GM10248 (cell line): ENCODE measurements around the gene NR2C2AP.
"Not testable (repeated sequence)": the region's sequence is repeated elsewhere in the genome, so short reads cannot be mapped to it uniquely, and the experiment has no call there.

ENCODE experiments used
- CTCF ChIA-PET: fragments of 300-600 bp; sonication (Branson Sonifier 250); formaldehyde crosslinking; extraction: SDS; loops from one replicate; lab custom pipeline; 2021; ENCODE audit warnings: antibody characterized with exemption; lab: Yijun Ruan, JAX
- POLR2A ChIA-PET: fragments of 350-650 bp; sonication (Branson Sonifier 250); formaldehyde crosslinking; extraction: SDS; loops from one replicate; lab custom pipeline; 2020; ENCODE audit warnings: antibody characterized with exemption; lab: Yijun Ruan, JAX
- DNase-seq: peaks from one replicate; pipeline ENCODE4 v3.0.0; 2012; ENCODE audit errors: extremely low spot score
- TF ChIP-seq, protein P1 (sequence below): IDR thresholded peaks from 2 replicates; pipeline ENCODE4 v1.5.1; 2012; ENCODE audit warnings: mild to moderate bottlenecking, low read depth; ENCODE audit errors: extremely low read depth, missing control alignments, control extremely low read depth

Gene NR2C2AP

DNA sequence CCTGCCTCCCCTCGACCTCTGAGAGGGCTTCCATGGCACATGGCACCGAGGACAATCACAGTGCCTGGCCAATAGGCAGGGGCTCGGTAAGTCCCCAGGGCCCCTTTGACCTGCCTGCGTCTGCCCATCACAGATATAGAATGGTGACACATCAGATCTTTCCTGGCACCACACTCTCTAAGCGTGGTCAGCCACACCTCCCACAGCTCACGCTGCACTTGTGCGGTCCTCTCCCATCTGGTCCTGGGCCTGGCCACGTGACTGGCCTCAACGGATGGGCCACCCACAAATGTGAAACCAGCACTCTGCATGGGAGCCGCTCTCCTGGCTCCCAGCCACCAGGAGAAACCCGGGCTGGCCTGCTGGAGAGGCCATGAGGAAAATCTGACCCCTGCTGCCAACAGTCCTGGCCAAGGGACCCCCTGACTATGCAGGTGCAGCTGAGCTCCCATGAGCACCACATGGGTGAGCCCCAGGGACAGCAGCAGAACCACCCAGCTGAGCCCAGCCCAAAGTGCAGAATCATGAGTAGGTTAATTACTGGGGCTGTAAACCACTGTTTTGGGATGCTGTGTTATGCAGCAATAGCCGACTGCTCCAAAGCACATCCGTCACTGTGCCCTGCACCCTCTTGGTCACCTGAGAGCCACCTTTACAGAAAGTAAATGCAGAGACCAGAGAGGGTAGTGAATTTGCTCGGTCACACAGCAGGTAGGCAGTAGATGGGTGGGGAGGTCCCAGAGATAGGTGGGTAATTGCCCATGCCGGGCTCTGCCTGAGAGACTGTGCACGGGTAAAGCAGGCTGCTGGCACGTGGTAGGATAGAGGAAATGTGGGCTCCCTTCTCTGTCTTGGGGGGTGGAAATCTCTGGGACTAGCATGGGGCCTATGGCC is 23.4 kb downstream of the NR2C2AP start:
- POLR2A ChIA-PET, result no interaction called here
- DNase-seq, result no peak
- CTCF ChIA-PET, result interaction anchor here (14.0 kb wide), 1 partner anchor 34 kb away, joined by 302 read pairs; no protein-coding TSS in a partner anchor
- TF ChIP-seq, protein P1, sequence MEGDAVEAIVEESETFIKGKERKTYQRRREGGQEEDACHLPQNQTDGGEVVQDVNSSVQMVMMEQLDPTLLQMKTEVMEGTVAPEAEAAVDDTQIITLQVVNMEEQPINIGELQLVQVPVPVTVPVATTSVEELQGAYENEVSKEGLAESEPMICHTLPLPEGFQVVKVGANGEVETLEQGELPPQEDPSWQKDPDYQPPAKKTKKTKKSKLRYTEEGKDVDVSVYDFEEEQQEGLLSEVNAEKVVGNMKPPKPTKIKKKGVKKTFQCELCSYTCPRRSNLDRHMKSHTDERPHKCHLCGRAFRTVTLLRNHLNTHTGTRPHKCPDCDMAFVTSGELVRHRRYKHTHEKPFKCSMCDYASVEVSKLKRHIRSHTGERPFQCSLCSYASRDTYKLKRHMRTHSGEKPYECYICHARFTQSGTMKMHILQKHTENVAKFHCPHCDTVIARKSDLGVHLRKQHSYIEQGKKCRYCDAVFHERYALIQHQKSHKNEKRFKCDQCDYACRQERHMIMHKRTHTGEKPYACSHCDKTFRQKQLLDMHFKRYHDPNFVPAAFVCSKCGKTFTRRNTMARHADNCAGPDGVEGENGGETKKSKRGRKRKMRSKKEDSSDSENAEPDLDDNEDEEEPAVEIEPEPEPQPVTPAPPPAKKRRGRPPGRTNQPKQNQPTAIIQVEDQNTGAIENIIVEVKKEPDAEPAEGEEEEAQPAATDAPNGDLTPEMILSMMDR, result no peak

DNA sequence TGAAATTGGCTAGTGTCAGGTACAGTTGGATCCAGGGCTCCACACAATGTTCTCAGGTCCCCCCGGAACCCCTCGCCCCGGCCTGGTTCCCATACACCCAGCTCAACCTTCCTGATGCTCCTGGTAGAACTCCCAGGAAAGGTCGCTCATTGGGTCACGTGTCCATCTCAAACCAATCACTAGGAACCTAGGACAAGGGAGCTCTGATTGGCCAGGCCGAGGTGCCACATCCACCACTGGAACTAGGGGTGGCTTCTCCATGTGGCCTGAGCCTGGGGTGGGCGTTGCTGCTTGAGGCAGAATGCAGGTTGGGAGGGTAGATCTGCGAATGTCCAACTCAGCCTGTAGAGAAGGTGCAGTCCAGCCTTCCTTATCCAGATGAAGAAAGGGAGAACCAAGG is 26.3 kb downstream of the NR2C2AP start:
- TF ChIP-seq, protein P1, result no peak
- ChIA-PET POLR2A (interaction anchor here (0.6 kb wide), 1 partner anchor 162 kb away, joined by 3 read pairs; no protein-coding TSS in a partner anchor), CTCF (interaction anchor here (1.3 to 14.0 kb wide), 7 partner anchors 10 to 123 kb away, joined by 3 to 302 read pairs (median 20); no protein-coding TSS in a partner anchor)
- no peak for DNase-seq

DNA sequence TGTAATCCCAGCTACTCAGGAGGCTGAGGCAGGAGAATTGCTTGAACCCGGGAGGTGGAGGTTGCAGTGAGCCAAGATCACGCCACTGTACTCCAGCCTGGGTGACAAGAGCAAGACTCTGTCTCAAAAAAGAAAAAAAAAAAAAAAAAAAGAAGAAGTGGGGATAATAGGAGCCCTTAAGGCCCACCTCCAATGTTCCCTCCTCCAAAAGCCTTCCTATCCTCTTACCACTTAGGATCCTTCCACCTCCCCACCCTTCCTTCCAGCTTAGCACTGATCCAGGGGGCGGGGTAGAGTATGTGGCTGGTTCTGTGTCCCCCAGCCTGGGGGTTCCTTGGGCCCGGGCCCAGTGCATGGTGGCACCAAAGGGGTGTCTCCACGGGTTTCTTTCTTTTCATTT is 30.0 kb downstream of the NR2C2AP start:
- not testable (repeated sequence) for DNase-seq
- POLR2A ChIA-PET, result interaction anchor here (0.7 kb wide), 1 partner anchor 12 kb away, joined by 4 read pairs; no protein-coding TSS in a partner anchor
- CTCF ChIA-PET, result interaction anchor here (1.4 to 14.0 kb wide), 4 partner anchors 10 to 28 kb away, joined by 4 to 302 read pairs (median 7); no protein-coding TSS in a partner anchor

DNA sequence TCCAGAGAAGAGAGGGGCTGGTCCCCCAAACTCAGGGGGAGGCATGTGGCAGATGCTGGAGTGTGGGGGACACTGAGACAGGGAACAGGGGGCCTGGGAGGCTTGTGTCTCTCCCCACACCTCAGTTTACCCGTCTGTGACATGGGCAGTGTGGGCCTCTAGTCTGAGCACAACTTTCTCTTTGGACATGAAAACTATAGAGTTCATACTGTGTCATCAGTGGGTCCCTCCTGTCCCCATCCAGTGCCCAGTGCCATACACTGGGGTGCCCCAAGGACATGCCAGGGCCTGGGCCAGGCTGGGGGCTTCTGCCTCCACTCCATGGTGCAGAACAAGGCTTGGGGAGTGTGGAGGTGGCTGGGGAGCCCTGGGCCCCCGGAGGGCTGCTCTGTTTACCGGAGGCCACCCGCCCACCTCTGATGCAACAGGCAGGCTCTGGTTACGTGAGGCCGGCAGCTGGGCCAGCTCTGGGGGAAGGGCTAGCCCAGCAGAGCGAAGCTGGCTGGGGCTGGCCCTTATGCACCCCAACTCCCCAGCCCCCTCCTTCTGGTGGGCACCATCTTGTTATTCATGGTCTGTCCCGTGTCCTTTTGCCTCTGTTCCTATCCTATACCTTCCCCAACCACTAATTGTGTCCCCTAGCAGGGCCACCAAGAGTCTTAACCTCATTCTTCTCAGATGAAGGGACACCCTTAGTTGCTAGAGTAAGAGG is 31.2 kb downstream of the NR2C2AP start:
- POLR2A ChIA-PET, result no interaction called here
- TF ChIP-seq, protein P1, result no peak
- peak; percentile 81 for DNase-seq
- CTCF ChIA-PET, result interaction anchor here (1.4 to 14.0 kb wide), 3 partner anchors 15 to 26 kb away, joined by 4 to 302 read pairs (median 6); no protein-coding TSS in a partner anchor

DNA sequence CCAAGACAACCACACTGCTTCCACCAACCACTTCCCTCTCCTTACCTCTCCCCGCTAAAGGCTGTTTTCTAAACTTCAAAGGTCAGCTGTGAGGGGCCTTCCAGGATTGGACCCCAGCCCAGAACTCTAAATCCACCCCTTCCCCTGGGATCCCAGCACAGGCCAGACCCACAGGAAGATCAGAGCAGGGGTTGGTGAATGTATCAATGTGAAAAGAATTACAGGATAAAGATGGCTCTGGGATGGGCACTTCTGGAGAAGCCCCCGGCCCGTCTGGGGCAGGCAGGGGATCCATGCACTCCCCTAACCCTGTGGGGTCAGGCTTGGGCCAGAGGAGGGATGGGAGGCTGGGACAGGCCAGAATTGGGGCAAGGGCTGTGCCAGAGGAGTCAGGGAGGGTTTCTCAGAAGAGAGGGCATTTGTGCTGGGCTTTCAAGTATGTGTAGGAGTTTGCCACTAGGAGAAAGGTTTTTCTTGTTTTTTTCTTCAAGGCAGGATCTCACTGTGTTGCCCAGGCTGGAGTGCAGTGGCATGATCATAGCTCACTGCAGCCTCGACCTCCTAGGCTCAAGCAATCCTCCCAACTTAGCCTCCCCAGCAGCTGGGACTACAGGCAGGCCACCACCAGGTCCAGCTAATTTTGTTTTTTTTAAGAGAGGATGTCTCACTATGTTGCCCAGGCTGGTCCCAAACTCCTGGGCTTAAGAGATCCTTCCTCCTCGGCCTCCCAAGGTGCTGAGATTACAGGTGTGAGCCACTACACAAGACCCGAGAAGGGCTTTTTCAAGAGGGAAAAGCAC is 32.1 kb downstream of the NR2C2AP start:
- no peak for DNase-seq
- CTCF ChIA-PET, result interaction anchor here (14.0 kb wide), 1 partner anchor 26 kb away, joined by 302 read pairs; no protein-coding TSS in a partner anchor
- TF ChIP-seq, protein P1, result no peak
- POLR2A ChIA-PET, result no interaction called here

DNA sequence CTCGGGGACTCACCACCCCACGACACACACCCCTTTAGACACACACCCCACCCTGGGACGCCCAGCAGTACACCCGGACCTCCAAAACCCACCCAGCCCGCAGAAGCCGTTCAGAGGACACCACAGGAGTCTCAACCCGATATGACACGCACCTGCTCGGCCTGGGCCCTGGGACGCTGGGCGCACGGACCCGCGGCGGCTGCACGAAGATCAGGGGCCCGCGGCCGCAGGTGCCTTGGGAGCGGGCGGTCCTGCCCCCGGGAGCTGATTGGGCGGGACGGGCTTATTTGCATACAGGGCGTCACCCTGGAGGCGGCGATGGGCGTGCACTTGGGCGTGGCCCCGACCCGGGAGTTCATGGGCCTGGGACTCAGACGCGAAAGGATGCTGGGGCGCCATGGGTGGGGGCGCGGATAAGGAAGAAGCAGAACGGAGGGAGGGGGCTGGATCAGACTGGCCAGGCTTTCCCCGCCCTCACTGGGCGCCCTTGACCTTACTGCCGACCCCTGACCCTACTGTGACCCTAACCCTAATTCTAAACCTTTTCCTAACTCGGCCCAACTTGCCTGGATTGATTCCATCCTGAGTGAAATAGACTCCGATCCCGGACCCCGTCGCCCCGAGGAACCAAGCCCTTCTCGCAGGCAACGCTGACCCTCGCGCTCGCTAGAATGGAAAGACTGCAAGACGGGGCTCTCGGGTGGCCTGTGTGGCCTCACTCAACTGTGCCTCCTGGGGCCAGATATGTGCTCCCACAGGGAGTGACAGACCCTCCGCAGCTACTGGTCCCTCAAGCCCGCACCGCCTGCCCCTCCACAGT is 33.0 kb downstream of the NR2C2AP start, which contains the start of gene MEF2B:
Gene MEF2B (minus strand): TSS at position 211 of the 820 bp plus-strand sequence. CDS start 19,528 bp downstream, outside the sequence.
- ChIA-PET CTCF (interaction anchor here (0.9 to 14.0 kb wide), 5 partner anchors 12 to 25 kb away, joined by 3 to 302 read pairs (median 3); partner anchors contain the start of genes BORCS8 and RFXANK), POLR2A (interaction anchor here (0.5 to 1.0 kb wide), 3 partner anchors 10 to 25 kb away, joined by 3 to 5 read pairs (median 4); no protein-coding TSS in a partner anchor)
- TF ChIP-seq, protein P1, result no peak
- peak; percentile 96 for DNase-seq
